ENCODE results near the gene PATZ1.

PATZ1 gene

GRCh38 chr22:31363885-31364465, 17.8 kb upstream of the PATZ1 start (continued):
- TF ChIP-seq GLI4 (tag by site-specific recombination; IDR thresholded peaks at IDR 0.05) = no peak

GRCh38 chr22:31361743-31362142, 15.6 kb upstream of the PATZ1 start:
- H3K27ac ChIP-seq (ENCODE audit: extremely low read depth, low read depth, low read length) = no peak overlapping the region
- H3K4me1 ChIP-seq (ENCODE audit: control insufficient read depth, insufficient read depth, low read length) = no peaks in the 10 kb centered on the region
- no peak overlapping the region for H3K4me3 ChIP-seq (ENCODE audit: low read depth, low read length)
- ChIA-PET POLR2A (interaction anchor here (1.8 kb wide), 1 partner anchor 15 kb away, joined by 10 read pairs; the partner anchor contains the start of gene PATZ1), CTCF (interaction anchor here (0.7 kb wide), 1 partner anchor 581 kb away, joined by 3 read pairs; no protein-coding TSS in a partner anchor)
- no peak for TF ChIP-seq SALL2 (tag by site-specific recombination; IDR thresholded peaks at IDR 0.05; ENCODE audit: borderline replicate concordance)
- no peak for TF ChIP-seq ZBTB8A (tag by site-specific recombination; IDR thresholded peaks at IDR 0.05)
- no peak for TF ChIP-seq ZNF280D (tag by site-specific recombination; IDR thresholded peaks at IDR 0.05)
- no peak for TF ChIP-seq ZNF664 (tag by site-specific recombination; IDR thresholded peaks at IDR 0.05)
- TF ChIP-seq BCL6B (tag by site-specific recombination; IDR thresholded peaks at IDR 0.05) = no peak
- TF ChIP-seq ZNF140 (tag by site-specific recombination; IDR thresholded peaks at IDR 0.05) = no peak
- no peak for TF ChIP-seq ZNF544 (tag by site-specific recombination; IDR thresholded peaks at IDR 0.05)
- no peak for TF ChIP-seq ZNF10 (tag by site-specific recombination; IDR thresholded peaks at IDR 0.05)
- TF ChIP-seq ZNF660 (tag by site-specific recombination; IDR thresholded peaks at IDR 0.05) = no peak
- no peak for TF ChIP-seq ZBTB26 (tag by site-specific recombination; optimal IDR thresholded peaks at IDR 0.05)
- TF ChIP-seq ZNF112 (tag by site-specific recombination; IDR thresholded peaks at IDR 0.05) = no peak
- H3K9me3 ChIP-seq (ENCODE audit: control insufficient read depth, insufficient read depth, low read depth, low read length) = no peaks in the 10 kb centered on the region
- no peaks in the 10 kb centered on the region; a peak in 1 of 3 replicates for H3K36me3 ChIP-seq (ENCODE audit: control insufficient read depth in 2 of 2, insufficient read depth in 1 of 2, low read length in 2 of 2)

GRCh38 chr22:31360029-31360428, 13.9 kb upstream of the PATZ1 start:
- Histone ChIP-seq H3K9me3 (ENCODE audit: control insufficient read depth, insufficient read depth, low read depth, low read length) (no peaks in the 10 kb centered on the region), H3K4me3 (ENCODE audit: low read depth, low read length) (no peak overlapping the region), H3K4me1 (ENCODE audit: control insufficient read depth, insufficient read depth, low read length) (no peaks in the 10 kb centered on the region), H3K36me3 (ENCODE audit: control insufficient read depth in 2 of 2, insufficient read depth in 1 of 2, low read length in 2 of 2) (no peaks in the 10 kb centered on the region; a peak in 1 of 3 replicates), H3K27ac (ENCODE audit: extremely low read depth, low read depth, low read length) (no peak overlapping the region)
- no peak for TF ChIP-seq ZNF660 (tag by site-specific recombination; IDR thresholded peaks at IDR 0.05)
- no peak for TF ChIP-seq ZBTB26 (tag by site-specific recombination; optimal IDR thresholded peaks at IDR 0.05)
- no peak for TF ChIP-seq YY1 (tag by site-specific recombination; IDR thresholded peaks at IDR 0.05)
- TF ChIP-seq ZFP69B (tag by site-specific recombination; IDR thresholded peaks at IDR 0.05) = no peak
- no peak for TF ChIP-seq ZNF324 (tag by site-specific recombination; IDR thresholded peaks at IDR 0.05)
- TF ChIP-seq TCF7L2 (IDR thresholded peaks at IDR 0.05; ENCODE audit: borderline replicate concordance, low read depth, low read length) = no peak
- TF ChIP-seq IKZF3 (tag by site-specific recombination; IDR thresholded peaks at IDR 0.05) = no peak
- no peak for TF ChIP-seq ZNF274 (IDR thresholded peaks at IDR 0.05; ENCODE audit: low read length)
- no peak for TF ChIP-seq ZNF274 (tag by site-specific recombination; IDR thresholded peaks at IDR 0.05; ENCODE audit: borderline replicate concordance)
- TF ChIP-seq ZNF248 (tag by site-specific recombination; IDR thresholded peaks at IDR 0.05) = no peak
- ChIA-PET POLR2A (interaction anchor here (1.0 to 1.7 kb wide), 2 partner anchors 9 to 13 kb away, joined by 3 to 8 read pairs; partner anchors contain the start of gene PATZ1), CTCF (interaction anchor here (0.7 kb wide), 1 partner anchor 253 kb away, joined by 3 read pairs; the partner anchor contains the start of gene SELENOM)
